GM19099 (cell line): ENCODE measurements around the gene SLC27A4.

ENCODE experiments used
- POLR2A ChIP-seq: IDR thresholded peaks from 3 replicates; pipeline ENCODE4 v1.6.1; 2011; ENCODE audit warnings: low read depth; ENCODE audit not compliant: insufficient read length; ENCODE audit errors: extremely low read depth

Gene SLC27A4

DNA sequence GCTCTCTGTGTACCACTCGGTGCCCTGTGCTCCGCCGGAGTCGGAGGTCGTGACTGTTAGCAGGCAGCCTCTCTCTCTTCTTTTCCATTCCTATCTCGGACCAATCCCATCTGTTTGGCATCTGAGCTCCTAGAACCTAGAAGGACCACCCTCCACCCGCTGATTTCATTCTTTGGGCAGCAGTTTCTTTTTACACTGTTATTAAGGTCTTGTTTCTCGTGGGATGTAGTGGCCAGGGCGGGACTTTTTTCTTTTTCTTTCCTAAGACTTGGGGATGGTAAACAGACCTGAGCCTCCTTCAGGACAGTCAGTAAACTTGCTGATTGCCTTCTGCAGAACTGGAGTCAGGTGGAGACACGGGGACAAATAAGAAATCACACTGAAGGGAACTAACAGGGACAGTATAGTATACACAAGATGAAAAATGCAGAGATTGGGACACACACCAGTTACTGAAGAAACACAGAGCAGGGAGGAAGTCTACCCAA, 31.3 kb downstream of the SLC27A4 start:
- TF ChIP-seq POLR2A, result no peak

DNA sequence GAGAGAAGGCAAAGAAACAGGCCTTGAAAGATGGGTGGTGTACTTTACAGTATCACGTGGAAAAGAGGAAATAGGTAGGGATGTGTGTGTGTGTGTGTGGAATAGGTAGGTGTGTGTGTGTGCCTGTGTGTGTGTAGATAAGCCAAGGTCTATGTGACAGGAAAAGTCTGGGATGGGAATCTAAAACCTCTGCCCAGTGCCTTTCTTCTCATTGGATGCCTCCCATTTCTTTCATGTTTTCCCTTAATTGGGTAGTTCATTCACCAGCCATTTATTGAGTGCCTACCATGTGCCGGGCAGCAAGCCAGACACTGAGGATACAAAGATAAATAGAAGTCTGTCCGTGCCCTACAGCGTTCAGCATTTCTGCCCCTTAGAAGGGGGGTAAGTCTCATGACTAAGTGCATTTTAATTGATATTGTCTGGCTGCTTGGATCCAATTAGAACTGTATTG, 31.9 kb downstream of the SLC27A4 start:
- no peak for TF ChIP-seq POLR2A

DNA sequence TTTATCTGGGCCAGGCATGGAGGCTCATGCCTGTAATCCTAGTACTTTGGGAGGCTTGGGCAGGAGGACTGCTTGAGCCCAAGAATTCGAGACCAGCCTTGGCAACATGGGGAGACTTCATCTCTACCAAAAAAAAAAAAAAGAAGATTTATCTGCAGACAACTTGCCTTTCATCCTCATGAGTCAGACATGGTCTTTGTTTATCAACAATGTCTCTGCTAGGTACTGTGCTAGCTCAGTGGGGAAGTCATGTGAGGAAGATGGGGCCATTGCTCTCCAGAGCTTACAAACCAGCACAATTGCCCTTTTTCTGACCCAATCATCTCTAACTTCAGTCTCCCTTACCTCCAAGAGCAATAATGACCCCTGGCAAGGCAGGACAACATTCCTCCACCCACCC, 32.5 kb downstream of the SLC27A4 start:
- TF ChIP-seq POLR2A, result no peak

DNA sequence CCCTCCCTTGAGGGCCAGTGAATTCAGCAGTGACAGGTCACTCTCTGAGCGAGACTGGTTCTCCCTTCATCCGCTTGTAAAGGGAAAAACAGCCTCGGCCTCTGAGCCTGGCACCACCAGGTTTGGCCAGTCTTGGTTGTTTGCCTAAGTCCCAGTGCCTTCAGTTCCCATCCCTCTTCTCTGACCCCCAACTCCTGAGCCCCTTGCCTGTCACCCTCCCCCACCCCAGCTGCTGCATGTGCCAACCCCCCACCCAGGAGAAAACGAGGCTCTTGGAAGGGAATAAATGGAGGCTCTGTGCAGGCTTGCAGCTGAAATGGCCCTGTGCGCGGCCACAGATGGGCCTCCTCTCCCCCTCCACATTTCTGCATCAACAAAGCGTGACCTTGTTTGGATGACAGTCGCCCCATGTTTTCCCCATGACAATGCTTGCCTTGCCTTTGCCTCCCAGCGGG, 33.9 kb downstream of the SLC27A4 start:
- TF ChIP-seq POLR2A, result no peak

DNA sequence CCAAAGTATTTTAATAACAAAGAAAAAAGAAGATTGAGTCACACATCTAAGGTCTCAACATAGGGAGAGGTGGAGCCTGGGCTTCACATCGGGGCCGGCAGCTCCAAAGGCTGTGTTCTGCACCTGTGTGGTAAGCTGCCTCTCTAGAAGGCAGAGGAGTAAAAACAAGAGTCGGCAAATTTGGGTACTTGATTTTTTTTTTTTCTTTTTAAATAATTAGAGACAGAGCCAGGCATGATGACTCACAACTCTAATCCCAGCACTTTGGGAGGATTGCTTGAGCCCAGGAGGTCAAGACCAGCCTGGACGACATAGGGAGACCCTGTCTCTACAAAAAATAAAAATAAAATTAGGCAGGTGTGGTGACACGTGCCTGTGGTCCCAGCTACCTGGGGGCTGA, 35.5 kb downstream of the SLC27A4 start:
- no peak for TF ChIP-seq POLR2A

DNA sequence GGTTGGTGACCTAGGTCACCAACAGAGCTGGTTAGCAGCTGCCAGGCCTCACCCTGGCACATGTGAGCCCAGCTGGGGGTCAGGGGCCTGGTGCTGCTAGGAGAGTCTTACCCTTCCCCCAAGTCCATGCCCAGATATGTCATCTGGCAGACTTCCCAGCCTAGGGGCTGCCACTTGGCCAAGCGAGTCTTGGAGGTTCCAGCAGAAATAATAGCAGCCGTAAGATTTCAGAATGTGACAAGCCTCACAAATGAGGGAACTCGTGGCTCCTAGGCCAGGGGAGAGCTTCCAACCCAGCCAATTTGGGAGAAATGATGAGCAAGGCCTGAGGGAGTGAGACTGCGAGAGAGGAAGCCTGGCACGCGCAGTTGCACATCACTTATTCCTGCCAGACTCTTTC, 41.9 kb downstream of the SLC27A4 start:
- TF ChIP-seq POLR2A, result no peak

DNA sequence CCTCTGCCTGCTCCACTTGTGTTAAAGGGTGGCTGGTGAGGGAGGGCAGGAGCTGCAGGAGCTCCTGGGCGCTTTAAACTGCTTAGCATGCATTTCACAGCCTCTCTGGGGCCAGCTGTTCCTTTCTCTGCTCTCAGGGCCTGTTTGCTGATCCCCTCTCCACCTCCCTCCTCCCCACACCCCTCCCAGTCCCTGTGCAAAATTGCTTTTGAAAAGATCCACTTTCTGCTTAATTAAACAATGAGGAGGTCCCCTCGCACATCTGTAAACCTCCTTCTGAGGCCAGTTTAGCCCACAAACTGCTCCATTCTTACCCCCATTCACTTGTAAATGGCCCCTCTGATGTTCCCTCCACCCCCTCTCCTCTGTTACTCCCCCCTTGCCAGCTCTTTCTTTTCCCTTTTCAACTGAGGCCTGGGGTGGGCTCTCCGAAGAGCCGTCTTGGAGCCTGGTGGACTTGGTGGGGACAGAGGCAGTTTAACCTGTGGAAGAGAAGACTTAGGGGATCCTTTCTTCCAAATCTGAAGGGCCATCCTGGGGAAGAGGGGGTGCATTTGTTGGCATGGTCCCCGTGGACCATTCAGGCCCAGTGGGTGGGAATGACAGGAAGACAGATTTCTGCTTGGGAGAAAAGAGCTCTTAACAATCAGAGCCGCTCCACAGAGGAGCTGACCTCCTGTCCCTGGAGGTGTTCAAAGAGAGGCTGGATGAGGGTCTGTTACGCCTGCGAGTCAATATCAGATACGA, 42.9 kb downstream of the SLC27A4 start:
- no peak for TF ChIP-seq POLR2A

DNA sequence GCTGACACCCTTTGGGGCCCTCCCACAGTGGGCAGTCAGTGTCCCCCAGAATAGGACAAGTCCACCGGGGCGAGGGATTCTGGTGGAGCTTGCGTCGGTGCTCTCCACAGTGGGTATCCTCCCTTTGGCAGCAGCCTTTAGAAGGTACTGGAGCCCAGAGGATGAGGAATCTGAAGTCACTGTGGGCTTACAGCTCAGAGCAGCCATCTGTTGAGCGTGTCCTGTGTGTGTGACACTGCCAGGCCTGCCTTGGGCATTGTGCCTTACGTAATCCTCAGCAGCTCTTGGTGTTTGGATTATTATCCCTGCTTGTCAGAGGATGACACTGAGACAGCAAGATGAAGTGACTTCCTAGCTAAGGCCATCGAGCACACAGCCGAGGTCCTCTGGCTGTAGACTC, 43.5 kb downstream of the SLC27A4 start:
- no peak for TF ChIP-seq POLR2A

DNA sequence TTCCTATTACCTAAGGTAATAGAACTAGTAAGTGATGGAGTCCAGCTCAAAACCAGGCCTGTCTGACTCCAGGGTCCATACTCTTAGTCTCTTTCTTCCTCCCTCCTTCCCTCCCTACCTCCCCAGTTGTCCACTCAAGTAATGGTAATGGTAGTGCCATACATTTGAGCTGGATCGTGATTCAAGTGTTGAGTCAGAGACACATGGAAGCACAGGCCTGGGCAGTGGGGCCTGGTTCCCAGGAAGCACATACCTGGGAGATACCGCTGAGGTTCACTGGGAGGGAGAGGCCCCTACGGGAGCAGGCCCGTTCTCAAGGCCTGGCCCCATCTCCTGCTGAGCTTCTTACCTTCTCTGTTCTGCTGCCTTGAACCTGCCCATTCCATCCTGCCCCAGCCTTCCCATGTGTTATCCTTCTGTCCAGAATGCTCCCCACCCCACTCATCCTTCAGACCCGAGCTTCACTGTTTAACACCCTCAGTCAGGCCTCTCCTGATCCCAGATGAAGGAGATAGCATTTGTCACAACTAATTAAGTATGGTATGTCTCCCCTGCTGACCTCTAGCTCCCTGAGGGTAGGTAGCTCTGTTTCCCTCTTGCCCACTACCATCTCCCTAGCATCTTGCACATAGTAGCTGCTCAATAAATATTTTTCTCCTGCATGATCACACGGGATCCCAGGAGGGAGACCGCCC, 44.6 kb downstream of the SLC27A4 start:
- TF ChIP-seq POLR2A, result no peak

DNA sequence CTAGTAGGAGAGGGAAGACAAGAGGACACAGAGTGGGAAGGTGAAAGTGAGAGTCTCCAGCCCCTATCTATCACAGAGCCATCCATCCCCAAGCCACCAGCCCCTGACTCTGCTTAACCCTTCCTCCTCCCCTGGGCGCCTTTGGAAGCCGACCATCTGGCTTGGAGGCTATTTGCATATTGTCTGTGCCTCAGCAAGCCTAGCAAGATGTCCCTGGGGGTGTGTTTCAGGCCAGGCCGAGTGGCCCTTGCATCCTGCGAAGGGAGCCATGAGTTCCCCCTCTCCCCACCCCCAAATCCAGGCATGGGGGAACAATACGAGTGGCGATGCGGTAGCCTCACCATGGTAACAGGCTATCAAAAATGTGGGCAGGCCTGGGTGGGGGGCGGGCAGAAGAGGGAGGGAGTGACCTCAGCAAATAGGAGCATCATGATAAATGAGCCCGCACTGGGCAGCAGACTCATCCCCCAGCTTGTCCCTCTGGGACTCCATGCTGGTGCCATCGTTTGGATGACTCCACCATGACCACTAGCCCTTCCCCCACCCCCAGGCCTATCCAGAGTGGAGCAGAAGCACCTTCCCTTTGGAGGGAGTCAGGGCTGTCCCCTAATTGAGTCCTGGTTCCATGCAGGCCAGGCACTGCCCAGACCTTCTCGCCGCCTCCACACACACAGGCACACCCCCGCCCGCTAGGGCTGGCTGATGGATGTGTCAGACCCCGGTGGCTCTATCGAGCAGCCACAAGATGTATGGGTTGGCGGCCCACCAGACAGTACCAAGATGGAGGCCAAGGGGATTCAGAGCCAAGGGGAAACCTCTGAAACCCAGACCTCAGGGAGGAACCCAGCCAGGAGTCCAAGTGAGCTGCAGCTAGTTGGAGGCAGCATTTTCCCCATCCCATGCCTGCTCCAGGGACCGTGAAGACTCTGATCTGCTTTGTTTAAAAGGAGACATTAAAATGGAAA, 45.5 kb downstream of the SLC27A4 start:
- no peak for TF ChIP-seq POLR2A

DNA sequence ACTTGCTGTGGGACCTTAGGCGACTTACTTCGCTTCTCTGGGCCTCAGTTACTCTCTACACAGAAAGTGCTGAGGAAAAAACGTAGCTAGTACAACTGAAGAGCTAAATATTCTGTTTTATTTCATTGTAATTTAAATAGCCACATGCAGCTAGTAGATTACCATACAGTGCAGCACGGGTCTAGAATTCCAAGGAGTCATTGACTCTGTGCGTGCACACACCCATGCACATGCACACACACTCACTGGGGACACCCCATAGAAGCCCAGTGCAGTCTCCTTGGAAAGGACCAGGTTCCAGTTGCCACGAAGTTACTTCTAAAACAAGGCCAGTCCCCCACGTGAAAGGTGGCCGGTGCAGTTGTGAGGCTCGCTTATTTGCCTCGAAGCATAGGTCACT, 47.8 kb downstream of the SLC27A4 start:
- TF ChIP-seq POLR2A, result no peak

DNA sequence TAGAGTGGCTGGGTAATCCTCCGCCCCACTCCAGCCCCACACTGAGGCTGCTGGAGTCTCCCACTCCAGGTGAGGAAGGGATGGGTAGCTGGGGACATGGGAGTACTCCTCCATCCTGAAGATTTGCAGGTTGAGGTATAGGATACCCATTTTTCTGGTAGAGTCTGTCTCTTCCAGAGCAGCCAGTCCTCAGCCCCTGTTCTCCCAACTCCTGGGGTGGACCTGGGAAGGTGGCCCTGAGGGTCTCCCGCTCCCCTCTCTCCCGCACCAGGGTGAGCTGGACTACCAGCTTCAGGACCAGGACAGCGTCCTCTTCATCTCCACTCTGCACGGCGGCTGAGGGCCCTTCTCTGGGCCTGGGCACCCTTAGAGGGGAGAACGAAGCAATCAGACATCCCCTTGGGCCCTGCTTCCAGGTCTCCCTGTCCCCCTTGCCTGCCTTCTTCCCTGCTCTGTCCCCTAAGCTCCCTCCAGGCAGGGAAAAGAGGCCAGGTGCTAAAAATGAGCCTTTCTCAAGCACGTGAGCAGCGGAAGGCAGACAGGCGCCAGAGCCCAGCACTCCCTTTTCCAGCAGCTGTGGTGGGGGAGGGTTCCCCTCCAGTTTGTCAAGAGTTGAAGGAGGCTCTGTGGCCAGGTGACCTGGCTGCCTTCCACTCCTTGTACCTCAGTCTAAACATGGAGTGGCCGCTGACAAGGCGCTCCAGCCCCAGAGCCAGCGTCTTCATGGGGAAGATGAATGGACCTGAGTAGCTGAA, 49.2 kb downstream of the SLC27A4 start:
- no peak for TF ChIP-seq POLR2A

DNA sequence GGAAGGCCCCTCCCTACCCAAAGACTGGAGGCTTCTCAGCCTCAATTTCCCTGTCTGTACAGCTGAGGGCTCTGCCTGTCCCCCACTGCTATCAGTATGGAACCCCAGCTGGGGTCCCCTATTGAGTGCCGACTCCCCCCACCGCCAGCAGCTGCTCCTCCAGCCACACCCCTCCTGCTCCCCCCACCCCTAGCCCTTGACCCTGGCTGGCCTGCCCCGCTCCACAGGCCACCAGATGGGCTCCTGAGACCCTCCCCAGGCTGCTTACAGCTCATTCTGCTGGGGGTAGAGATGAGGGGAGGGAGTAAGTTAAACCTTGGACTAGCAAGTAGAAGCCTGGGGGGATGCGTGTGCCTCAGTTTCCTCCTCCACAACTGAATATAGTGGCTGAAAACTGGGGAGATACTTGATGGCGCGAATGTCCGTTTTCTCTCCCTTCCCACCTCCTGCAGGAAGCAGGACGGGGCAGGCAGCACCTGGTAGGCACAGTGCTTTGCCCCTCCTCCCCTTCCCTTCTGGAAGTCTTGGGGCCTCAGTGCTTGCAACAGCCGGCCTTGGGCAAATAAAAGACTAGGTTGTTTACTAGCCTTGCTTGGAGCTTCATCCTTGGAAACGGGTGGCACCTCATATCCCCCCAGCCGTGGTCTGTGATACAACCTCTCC, 50.0 kb downstream of the SLC27A4 start:
- no peak for TF ChIP-seq POLR2A
